GM12873 (cell line): Measurements from ENCODE around the gene DOCK2.

ENCODE experiments used
- TF ChIP-seq, protein P1 (sequence below): IDR thresholded peaks from 2 replicates; pipeline ENCODE4 v1.5.1; 2012; ENCODE audit warnings: low read depth, mild to moderate bottlenecking, moderate library complexity, low read length, control low read depth; ENCODE audit not compliant: insufficient read depth; ENCODE audit errors: missing control alignments

Gene DOCK2

DNA sequence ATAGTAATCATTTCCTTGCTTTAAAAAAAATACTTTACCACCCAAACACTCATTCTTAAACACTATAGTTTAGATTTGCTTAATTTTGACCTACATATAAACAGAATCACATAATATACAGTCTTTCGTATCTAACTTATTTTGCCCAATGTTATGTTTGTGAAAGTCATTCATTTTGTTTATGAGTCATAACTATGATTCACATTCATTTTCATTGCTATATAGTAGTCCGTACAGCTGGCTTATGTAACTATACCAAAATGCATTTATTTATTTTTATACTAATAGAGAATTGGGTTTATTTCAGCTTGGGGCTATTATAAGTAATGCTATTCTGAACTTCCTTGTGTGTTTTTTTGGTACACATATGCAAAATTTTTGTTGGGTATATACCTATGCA, 434.7 kb downstream of the DOCK2 start:
- TF ChIP-seq, protein P1, sequence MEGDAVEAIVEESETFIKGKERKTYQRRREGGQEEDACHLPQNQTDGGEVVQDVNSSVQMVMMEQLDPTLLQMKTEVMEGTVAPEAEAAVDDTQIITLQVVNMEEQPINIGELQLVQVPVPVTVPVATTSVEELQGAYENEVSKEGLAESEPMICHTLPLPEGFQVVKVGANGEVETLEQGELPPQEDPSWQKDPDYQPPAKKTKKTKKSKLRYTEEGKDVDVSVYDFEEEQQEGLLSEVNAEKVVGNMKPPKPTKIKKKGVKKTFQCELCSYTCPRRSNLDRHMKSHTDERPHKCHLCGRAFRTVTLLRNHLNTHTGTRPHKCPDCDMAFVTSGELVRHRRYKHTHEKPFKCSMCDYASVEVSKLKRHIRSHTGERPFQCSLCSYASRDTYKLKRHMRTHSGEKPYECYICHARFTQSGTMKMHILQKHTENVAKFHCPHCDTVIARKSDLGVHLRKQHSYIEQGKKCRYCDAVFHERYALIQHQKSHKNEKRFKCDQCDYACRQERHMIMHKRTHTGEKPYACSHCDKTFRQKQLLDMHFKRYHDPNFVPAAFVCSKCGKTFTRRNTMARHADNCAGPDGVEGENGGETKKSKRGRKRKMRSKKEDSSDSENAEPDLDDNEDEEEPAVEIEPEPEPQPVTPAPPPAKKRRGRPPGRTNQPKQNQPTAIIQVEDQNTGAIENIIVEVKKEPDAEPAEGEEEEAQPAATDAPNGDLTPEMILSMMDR, result no peak

DNA sequence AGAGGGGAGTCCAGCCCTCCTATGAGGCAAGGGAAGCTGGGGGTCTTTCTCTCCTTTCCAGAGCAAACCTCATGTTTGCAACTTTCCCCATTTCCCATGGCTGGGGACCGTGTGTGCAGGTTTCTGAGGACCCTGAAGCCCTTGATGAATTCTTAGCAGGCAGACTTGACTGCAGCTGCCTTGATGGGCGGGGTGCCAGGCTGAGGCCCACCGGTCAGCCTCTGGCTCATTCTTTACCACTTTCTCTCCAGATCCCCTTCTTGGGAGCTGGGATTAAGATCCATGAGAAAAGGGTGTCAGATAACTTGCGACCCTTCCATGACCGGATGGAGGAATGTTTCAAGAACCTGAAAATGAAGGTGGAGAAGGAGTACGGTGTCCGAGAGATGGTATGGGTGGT, 438.6 kb downstream of the DOCK2 start:
- TF ChIP-seq, protein P1, result no peak

DNA sequence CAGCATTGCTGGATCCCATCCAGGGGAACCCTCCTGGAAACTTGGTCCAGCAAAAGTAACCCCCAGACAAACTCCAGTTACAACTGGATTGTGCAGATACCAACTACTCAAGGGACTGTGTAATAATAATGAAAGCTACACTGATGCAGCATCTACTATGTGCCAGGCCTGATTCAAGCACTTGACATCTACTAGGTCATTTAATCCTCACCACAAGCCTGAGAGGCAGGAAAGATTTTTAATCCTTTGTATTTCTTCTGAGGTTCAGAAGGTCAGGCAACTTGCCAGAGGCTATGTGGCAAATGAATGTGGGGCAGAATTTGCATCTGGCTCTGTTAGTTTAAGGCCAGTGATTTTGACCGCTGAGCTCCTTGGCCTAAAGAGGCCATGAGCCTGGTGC, 439.1 kb downstream of the DOCK2 start:
- TF ChIP-seq, protein P1, result no peak

DNA sequence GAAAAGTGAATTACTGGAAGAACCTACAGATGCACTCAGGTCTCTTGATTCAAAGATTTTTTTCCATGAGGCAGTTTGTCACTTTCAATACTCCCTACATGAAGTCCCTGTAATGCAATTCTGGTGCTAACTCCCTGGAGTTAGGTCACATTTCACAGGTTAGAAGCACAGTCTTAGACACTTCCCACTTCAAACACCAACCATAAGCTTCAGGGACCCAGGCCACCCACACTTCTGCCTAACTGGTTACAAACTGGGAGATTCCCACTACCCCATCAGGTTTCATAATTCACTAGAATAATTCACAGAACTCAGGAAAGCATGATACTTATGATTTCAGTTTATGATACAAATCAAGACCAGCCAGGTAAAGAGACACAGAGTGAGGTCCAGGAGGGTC, 439.7 kb downstream of the DOCK2 start:
- TF ChIP-seq, protein P1, result no peak

DNA sequence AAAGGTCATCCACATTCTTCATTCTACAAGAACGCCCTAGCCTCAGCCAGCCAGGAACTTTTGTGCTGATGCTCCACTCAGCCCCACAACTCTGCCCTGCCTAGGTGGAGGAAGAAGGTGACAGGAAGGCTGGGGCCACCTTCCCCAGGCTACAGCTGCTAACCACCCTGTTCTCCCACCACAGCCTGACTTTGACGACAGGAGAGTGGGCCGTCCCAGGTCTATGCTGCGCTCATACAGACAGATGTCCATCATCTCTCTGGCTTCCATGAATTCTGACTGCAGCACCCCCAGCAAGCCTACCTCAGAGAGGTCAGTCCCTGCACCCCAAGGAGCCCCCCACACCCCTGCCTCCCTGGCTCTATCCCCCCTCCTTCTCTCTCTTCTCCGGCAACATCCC, 440.5 kb downstream of the DOCK2 start:
- TF ChIP-seq, protein P1, result no peak

DNA sequence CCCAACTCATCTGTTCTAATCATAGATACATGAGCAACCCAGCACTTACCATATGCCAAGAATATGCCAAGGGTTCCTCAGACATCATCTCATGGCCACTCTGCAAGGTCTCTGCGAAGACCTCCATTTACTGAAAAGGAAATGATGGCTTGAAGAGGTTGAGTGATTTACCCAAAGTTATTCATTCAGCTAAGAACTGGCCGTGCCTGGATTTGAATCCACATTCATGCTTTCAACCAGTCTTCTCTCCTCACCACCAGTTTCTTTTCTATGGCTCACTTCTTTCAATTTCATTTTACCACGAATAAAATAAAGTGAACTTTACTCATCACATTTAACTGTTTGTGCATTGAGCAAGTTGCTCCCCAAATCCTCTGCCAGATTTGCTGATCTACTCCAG, 441.4 kb downstream of the DOCK2 start:
- TF ChIP-seq, protein P1, result no peak

DNA sequence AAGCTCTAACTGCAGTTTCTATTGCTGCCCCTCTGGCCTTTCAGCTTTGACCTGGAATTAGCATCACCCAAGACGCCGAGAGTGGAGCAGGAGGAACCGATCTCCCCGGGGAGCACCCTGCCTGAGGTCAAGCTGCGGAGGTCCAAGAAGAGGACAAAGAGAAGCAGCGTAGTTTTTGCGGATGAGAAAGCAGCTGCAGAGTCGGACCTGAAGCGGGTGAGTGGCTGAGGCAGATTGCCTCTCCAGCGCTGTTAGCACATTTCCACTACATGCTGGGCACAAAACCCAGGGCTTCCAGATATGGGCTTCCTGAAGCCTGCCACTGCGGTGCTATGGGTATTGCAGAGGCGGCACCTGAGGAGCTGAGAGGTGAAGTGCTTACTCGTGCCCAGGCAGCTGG, 441.9 kb downstream of the DOCK2 start:
- TF ChIP-seq, protein P1, result no peak
